ENCODE data around the gene NPPA. TPM values are rescaled to one million over a fixed set of nuclear protein-coding genes. Genes with fewer than 3 reads are reported as not detected.

Gene NPPA
- total and polyA plus RNA-seq, 9 of the 15 experiments (the other 6 are each of a cell fraction or from before 2014, with no cell fraction given): not detected

DNA sequence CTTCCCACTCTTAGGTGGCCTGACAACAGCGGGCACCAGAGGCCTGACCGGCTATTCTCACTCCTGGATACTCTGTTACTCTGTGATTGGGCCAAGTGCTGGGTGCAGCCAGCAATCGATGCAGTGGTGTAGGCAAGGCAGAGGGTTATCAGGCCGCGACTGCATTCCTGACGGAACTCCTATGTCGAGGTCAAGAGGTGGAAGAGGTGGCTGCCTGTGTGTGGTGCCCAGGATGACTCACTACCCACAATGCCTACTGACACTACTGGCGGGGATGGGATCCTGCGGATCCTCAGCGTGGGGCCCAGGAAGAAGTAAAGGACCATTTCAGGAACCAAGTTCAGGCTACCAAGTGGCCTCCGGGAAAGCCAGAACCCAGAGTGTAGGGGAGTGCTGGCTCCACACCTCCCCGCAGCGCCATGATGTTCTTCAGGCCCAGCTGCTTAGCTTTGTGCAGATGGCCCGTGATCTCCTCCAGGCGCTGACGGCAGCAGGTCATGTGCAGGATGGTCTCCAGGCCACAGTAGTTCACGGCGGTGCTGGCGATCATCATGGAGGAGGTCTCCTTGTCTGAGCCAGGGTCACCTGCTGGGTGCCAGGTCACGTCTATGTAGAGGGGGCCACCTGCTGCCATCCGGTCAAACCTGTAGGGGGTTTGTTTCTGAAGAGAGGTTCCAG, 46.7 kb downstream of the NPPA start (continued):
- TF ChIP-seq, protein P1, sequence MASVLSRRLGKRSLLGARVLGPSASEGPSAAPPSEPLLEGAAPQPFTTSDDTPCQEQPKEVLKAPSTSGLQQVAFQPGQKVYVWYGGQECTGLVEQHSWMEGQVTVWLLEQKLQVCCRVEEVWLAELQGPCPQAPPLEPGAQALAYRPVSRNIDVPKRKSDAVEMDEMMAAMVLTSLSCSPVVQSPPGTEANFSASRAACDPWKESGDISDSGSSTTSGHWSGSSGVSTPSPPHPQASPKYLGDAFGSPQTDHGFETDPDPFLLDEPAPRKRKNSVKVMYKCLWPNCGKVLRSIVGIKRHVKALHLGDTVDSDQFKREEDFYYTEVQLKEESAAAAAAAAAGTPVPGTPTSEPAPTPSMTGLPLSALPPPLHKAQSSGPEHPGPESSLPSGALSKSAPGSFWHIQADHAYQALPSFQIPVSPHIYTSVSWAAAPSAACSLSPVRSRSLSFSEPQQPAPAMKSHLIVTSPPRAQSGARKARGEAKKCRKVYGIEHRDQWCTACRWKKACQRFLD (CRISPR knock-in tag; IDR thresholded peaks at IDR 0.05): no peak
- no peak for TF ChIP-seq ZNF384 (IDR thresholded peaks at IDR 0.05; ENCODE audit: low read depth, low read length)
- no peak for TF ChIP-seq C11orf30 (IDR thresholded peaks at IDR 0.05; ENCODE audit: low read depth)
- TF ChIP-seq KAT2B (IDR thresholded peaks at IDR 0.05; ENCODE audit: low read depth, low read length): no peak
- no peak for TF ChIP-seq ZNF778 (CRISPR knock-in tag; IDR thresholded peaks at IDR 0.05)
- TF ChIP-seq, protein P2, sequence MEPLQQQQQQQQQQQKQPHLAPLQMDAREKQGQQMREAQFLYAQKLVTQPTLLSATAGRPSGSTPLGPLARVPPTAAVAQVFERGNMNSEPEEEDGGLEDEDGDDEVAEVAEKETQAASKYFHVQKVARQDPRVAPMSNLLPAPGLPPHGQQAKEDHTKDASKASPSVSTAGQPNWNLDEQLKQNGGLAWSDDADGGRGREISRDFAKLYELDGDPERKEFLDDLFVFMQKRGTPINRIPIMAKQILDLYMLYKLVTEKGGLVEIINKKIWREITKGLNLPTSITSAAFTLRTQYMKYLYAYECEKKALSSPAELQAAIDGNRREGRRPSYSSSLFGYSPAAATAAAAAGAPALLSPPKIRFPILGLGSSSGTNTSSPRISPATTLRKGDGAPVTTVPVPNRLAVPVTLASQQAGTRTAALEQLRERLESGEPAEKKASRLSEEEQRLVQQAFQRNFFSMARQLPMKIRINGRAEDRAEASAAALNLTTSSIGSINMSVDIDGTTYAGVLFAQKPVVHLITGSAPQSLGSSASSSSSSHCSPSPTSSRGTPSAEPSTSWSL (CRISPR knock-in tag; IDR thresholded peaks at IDR 0.05; ENCODE audit: borderline replicate concordance): no peak
- no peak; the same call in 1 of the 2 replicates for TF ChIP-seq ZNF766 (CRISPR knock-in tag; conservative IDR thresholded peaks at IDR 0.05)
- no peak for TF ChIP-seq ZNF436 (CRISPR knock-in tag; IDR thresholded peaks at IDR 0.05)
- no peak for TF ChIP-seq PHTF2 (CRISPR knock-in tag; IDR thresholded peaks at IDR 0.05)
- TF ChIP-seq MAZ (CRISPR knock-in tag; conservative IDR thresholded peaks at IDR 0.05 in 1 of 2, IDR thresholded peaks at IDR 0.05 in 1 of 2): peak in 1 of 2 experiments; percentile 49; a peak in 1 of 4 replicates
- TF ChIP-seq, protein P3, sequence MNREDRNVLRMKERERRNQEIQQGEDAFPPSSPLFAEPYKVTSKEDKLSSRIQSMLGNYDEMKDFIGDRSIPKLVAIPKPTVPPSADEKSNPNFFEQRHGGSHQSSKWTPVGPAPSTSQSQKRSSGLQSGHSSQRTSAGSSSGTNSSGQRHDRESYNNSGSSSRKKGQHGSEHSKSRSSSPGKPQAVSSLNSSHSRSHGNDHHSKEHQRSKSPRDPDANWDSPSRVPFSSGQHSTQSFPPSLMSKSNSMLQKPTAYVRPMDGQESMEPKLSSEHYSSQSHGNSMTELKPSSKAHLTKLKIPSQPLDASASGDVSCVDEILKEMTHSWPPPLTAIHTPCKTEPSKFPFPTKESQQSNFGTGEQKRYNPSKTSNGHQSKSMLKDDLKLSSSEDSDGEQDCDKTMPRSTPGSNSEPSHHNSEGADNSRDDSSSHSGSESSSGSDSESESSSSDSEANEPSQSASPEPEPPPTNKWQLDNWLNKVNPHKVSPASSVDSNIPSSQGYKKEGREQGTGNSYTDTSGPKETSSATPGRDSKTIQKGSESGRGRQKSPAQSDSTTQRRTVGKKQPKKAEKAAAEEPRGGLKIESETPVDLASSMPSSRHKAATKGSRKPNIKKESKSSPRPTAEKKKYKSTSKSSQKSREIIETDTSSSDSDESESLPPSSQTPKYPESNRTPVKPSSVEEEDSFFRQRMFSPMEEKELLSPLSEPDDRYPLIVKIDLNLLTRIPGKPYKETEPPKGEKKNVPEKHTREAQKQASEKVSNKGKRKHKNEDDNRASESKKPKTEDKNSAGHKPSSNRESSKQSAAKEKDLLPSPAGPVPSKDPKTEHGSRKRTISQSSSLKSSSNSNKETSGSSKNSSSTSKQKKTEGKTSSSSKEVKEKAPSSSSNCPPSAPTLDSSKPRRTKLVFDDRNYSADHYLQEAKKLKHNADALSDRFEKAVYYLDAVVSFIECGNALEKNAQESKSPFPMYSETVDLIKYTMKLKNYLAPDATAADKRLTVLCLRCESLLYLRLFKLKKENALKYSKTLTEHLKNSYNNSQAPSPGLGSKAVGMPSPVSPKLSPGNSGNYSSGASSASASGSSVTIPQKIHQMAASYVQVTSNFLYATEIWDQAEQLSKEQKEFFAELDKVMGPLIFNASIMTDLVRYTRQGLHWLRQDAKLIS (CRISPR knock-in tag; IDR thresholded peaks at IDR 0.05): no peak
- TF ChIP-seq PYGO2 (tag; IDR thresholded peaks at IDR 0.05): no peak
- TF ChIP-seq ATF7 (IDR thresholded peaks at IDR 0.05): peak; percentile 22; the same call in 1 of the 2 replicates
- TF ChIP-seq CREB1 (IDR thresholded peaks at IDR 0.05): 0 out of 2 replicates have a peak, but pooled peaks have one; percentile 16
- TF ChIP-seq CREB1 (CRISPR knock-in tag; IDR thresholded peaks at IDR 0.05): no peak
- TF ChIP-seq ZNF212 (CRISPR knock-in tag; IDR thresholded peaks at IDR 0.05): 0 out of 2 replicates have a peak, but pooled peaks have one; percentile 26
- no peak for TF ChIP-seq CCNT2 (IDR thresholded peaks at IDR 0.05; ENCODE audit: borderline replicate concordance, extremely low read depth, insufficient read length, low read depth, low read length)
- TF ChIP-seq, protein P4, sequence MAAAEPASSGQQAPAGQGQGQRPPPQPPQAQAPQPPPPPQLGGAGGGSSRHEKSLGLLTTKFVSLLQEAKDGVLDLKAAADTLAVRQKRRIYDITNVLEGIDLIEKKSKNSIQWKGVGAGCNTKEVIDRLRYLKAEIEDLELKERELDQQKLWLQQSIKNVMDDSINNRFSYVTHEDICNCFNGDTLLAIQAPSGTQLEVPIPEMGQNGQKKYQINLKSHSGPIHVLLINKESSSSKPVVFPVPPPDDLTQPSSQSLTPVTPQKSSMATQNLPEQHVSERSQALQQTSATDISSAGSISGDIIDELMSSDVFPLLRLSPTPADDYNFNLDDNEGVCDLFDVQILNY (CRISPR knock-in tag; IDR thresholded peaks at IDR 0.05): 0 out of 2 replicates have a peak, but pooled peaks have one; percentile 62
- no peak for TF ChIP-seq HDAC2 (IDR thresholded peaks at IDR 0.05)

All from K562 (cell line).